ENCODE results near the gene CCDC192. TPM values are rescaled to one million over a fixed set of nuclear protein-coding genes. Genes with fewer than 3 reads are reported as not detected.

Gene CCDC192
- total RNA-seq, 1 experiment from 2014 or later = not detected

DNA sequence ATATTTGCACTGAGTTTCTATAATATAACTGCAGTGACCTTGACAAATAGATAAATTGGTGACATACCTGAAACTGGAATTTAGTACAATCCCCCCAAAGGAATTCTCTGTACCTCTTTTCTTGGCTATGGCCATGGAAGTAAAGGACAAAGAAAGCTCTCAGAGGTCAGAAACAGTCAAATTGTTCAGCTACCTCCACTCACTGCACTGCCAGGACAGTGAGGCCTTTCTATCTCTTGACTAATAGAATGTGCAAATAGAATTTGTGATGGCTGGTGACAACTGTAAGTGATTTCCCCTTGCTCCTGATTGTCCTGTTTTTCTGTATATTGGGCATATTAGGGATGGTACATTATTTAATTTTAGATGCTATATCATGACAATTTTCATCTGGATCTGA lies 67.1 kb downstream of the CCDC192 start:
- no peaks in the 10 kb centered on the region for H3K36me3 Mint-ChIP-seq (ENCODE audit: insufficient read depth, unreplicated experiment)
- no peak for DNase-seq (ENCODE audit: unreplicated experiment)
- no TSS peak for BruUV-seq (replicated peaks)
- H3K4me3 Mint-ChIP-seq (ENCODE audit: unreplicated experiment) = no peak overlapping the region
- ChIA-PET POLR2A (interaction anchor here (0.6 to 1.6 kb wide), 2 partner anchors 43 to 957 kb away, joined by 3 to 5 read pairs; no protein-coding TSS in a partner anchor), CTCF (interaction anchor here (1.3 to 2.5 kb wide), 2 partner anchors 11 to 13 kb away, joined by 3 to 11 read pairs; no protein-coding TSS in a partner anchor)
- H3K27me3 Mint-ChIP-seq (ENCODE audit: insufficient read depth, unreplicated experiment) = peaks cover 25% of the 10 kb centered on the region
- TF ChIP-seq, protein P1, sequence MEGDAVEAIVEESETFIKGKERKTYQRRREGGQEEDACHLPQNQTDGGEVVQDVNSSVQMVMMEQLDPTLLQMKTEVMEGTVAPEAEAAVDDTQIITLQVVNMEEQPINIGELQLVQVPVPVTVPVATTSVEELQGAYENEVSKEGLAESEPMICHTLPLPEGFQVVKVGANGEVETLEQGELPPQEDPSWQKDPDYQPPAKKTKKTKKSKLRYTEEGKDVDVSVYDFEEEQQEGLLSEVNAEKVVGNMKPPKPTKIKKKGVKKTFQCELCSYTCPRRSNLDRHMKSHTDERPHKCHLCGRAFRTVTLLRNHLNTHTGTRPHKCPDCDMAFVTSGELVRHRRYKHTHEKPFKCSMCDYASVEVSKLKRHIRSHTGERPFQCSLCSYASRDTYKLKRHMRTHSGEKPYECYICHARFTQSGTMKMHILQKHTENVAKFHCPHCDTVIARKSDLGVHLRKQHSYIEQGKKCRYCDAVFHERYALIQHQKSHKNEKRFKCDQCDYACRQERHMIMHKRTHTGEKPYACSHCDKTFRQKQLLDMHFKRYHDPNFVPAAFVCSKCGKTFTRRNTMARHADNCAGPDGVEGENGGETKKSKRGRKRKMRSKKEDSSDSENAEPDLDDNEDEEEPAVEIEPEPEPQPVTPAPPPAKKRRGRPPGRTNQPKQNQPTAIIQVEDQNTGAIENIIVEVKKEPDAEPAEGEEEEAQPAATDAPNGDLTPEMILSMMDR (IDR thresholded peaks at IDR 0.05; ENCODE audit: unreplicated experiment) = no peak
- intact Hi-C loops (cut with micrococcal nuclease) = no loop called here
- H3K27ac Mint-ChIP-seq (ENCODE audit: low read depth, unreplicated experiment) = no peak overlapping the region
- no peaks in the 10 kb centered on the region for H3K4me1 Mint-ChIP-seq (ENCODE audit: insufficient read depth, unreplicated experiment)
- no peaks in the 10 kb centered on the region for H3K9me3 Mint-ChIP-seq (ENCODE audit: unreplicated experiment)

DNA sequence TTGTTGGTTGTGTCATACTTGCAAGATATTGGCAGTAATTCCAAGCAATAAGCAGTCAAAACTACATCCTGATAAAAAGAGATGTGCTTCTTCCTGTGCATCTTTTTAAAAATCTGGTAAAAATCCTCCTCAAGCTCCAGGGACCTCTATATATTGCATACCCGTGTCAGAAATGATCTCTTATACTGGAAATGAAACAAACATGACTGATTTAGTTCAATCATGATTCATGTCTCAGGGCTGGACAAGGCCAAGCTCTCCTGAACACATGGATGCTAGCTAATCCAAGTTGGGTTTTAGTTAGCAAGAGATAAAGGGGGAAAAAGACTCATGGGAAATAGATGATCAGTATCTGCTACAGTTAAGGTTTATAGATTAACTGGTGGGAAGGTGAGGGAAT lies 69.3 kb downstream of the CCDC192 start:
- intact Hi-C loops (cut with micrococcal nuclease) = no loop called here
- ChIA-PET POLR2A (interaction anchor here (0.7 to 0.9 kb wide), 2 partner anchors 99 to 187 kb away, joined by 3 read pairs; no protein-coding TSS in a partner anchor), CTCF (interaction anchor here (0.6 to 1.7 kb wide), 3 partner anchors 13 to 533 kb away, joined by 3 to 8 read pairs (median 3); no protein-coding TSS in a partner anchor)
- H3K27ac Mint-ChIP-seq (ENCODE audit: low read depth, unreplicated experiment) = no peak overlapping the region
- no peaks in the 10 kb centered on the region for H3K4me1 Mint-ChIP-seq (ENCODE audit: insufficient read depth, unreplicated experiment)
- TF ChIP-seq, protein P1 (IDR thresholded peaks at IDR 0.05; ENCODE audit: unreplicated experiment) = no peak
- H3K36me3 Mint-ChIP-seq (ENCODE audit: insufficient read depth, unreplicated experiment) = no peaks in the 10 kb centered on the region
- H3K9me3 Mint-ChIP-seq (ENCODE audit: unreplicated experiment) = peaks cover 6% of the 10 kb centered on the region
- no peak for DNase-seq (ENCODE audit: unreplicated experiment)
- H3K27me3 Mint-ChIP-seq (ENCODE audit: insufficient read depth, unreplicated experiment) = peaks cover 28% of the 10 kb centered on the region
- no TSS peak for BruUV-seq (replicated peaks)
- H3K4me3 Mint-ChIP-seq (ENCODE audit: unreplicated experiment) = no peak overlapping the region

DNA sequence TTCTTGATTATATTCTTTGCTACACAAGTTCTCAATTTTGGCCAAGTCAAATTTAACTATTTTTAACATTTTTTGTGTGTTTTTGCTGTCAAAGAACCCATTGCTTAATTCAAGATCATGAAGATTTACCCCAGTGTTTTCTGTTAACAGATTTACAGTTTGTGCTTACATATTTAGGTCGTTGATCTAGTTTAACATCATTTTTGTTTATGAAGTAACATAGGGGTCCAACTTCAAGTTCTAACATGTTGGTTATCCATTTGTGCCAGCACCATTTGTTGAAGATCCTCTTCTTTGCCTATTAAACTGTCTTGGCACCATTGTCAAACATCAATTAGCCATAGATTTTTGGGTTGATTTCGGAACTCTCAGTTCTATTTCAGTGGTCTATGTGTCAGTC lies 71.0 kb downstream of the CCDC192 start:
- ChIA-PET POLR2A (no interaction called here), CTCF (no interaction called here)
- Mint-ChIP-seq H3K27me3 (ENCODE audit: insufficient read depth, unreplicated experiment) (peaks cover 20% of the 10 kb centered on the region), H3K4me1 (ENCODE audit: insufficient read depth, unreplicated experiment) (no peaks in the 10 kb centered on the region), H3K4me3 (ENCODE audit: unreplicated experiment) (no peak overlapping the region), H3K27ac (ENCODE audit: low read depth, unreplicated experiment) (no peak overlapping the region), H3K36me3 (ENCODE audit: insufficient read depth, unreplicated experiment) (no peaks in the 10 kb centered on the region), H3K9me3 (ENCODE audit: unreplicated experiment) (peaks cover 11% of the 10 kb centered on the region)
- intact Hi-C loops (cut with micrococcal nuclease) = no loop called here
- no peak for DNase-seq (ENCODE audit: unreplicated experiment)
- BruUV-seq (replicated peaks) = no TSS peak
- TF ChIP-seq, protein P1 (IDR thresholded peaks at IDR 0.05; ENCODE audit: unreplicated experiment) = no peak

DNA sequence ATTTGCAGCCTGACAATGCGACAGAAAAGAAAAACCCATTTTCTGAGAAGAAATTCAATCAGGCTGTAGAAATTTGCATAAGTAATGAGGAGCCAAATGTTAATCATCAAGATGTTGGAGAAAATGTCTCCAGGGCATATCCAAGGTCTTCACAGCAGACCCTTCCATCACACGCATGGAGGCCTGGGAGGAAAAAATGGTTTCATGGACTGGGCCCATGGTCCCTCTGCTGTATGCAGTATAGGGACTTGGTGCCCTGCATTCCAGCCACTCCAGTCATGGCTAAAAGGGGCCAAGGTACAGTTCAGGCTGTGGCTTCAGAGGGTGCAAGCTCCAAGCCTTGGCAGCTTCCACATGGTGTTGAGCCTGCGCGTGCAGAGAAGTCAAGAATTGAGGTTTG lies 73.3 kb downstream of the CCDC192 start:
- no peak overlapping the region for H3K4me3 Mint-ChIP-seq (ENCODE audit: unreplicated experiment)
- H3K27me3 Mint-ChIP-seq (ENCODE audit: insufficient read depth, unreplicated experiment) = peaks cover 24% of the 10 kb centered on the region
- CTCF ChIA-PET = no interaction called here
- BruUV-seq (replicated peaks) = no TSS peak
- no peaks in the 10 kb centered on the region for H3K36me3 Mint-ChIP-seq (ENCODE audit: insufficient read depth, unreplicated experiment)
- H3K9me3 Mint-ChIP-seq (ENCODE audit: unreplicated experiment) = peaks cover 11% of the 10 kb centered on the region
- POLR2A ChIA-PET = no interaction called here
- TF ChIP-seq, protein P1 (IDR thresholded peaks at IDR 0.05; ENCODE audit: unreplicated experiment) = no peak
- H3K27ac Mint-ChIP-seq (ENCODE audit: low read depth, unreplicated experiment) = no peak overlapping the region
- intact Hi-C loops (cut with micrococcal nuclease) = loop anchor here (5.0 kb wide), 1 partner anchor 36 kb away; no protein-coding TSS in a partner anchor
- no peaks in the 10 kb centered on the region for H3K4me1 Mint-ChIP-seq (ENCODE audit: insufficient read depth, unreplicated experiment)
- DNase-seq (ENCODE audit: unreplicated experiment) = no peak

Data from MCF 10A (cell line).